H1 (cell line): ENCODE data around the gene OR4K14. TPM values are rescaled to one million over a fixed set of nuclear protein-coding genes. Genes with fewer than 3 reads are reported as not detected.

Experiments
- CTCF ChIA-PET: fragments of 300-600 bp; sonication (Branson Sonifier 250); formaldehyde crosslinking; loops from one replicate; lab custom pipeline; 2021; ENCODE audit not compliant: partially characterized antibody; lab: Charles Lee
- POLR2A ChIA-PET: fragments of 300-600 bp; sonication (Branson Sonifier 250); formaldehyde crosslinking; loops from one replicate; lab custom pipeline; 2021; ENCODE audit warnings: inconsistent platforms; ENCODE audit not compliant: partially characterized antibody; lab: Charles Lee
- DNase-seq, 2 experiments: peaks; one replicate each; pipeline versions ENCODE4 v3.0.0 to v3.0.0-alpha.2; 2010 to 2022; ENCODE audit warnings: low spot score in 2 of 2, low read depth in 1 of 2, mixed read lengths in 1 of 2
- FAIRE-seq: peaks from 2 replicates; lab custom pipeline; 2011; peaks lifted over from hg19 to GRCh38; lab: Jason Lieb, UNC
- H2AFZ ChIP-seq: 2 replicates; pipeline ENCODE4 v1.8.1; 2012; ENCODE audit warnings: low read length, inconsistent platforms
- H2AK5ac ChIP-seq: 2 replicates; pipeline ENCODE4 v1.6.1; 2013; ENCODE audit warnings: low read depth, low read length
- H2BK120ac ChIP-seq: replicated peaks from 2 replicates; pipeline ENCODE3; 2013; ENCODE audit warnings: low read depth, low read length, inconsistent platforms
- H2BK12ac ChIP-seq: 2 replicates; pipeline ENCODE4 v1.6.1; 2013; ENCODE audit warnings: low read depth, low read length
- H2BK15ac ChIP-seq: 2 replicates; pipeline ENCODE4 v1.6.1; 2013; ENCODE audit warnings: low read length
- H2BK20ac ChIP-seq: 2 replicates; pipeline ENCODE4 v1.6.1; 2013; ENCODE audit warnings: low read length
- H2BK5ac ChIP-seq: 2 replicates; pipeline ENCODE4 v1.6.1; 2013; ENCODE audit warnings: low read depth, low read length
- H3K14ac ChIP-seq: 2 replicates; pipeline ENCODE4 v1.6.1; 2013; ENCODE audit warnings: inconsistent platforms; ENCODE audit not compliant: insufficient read length
- H3K18ac ChIP-seq: 2 replicates; pipeline ENCODE4 v1.6.1; 2013; ENCODE audit warnings: low read length; ENCODE audit errors: extremely low read depth
- H3K23ac ChIP-seq: 2 replicates; pipeline ENCODE4 v1.6.1; 2013; ENCODE audit warnings: inconsistent platforms; ENCODE audit not compliant: insufficient read length
- H3K23me2 ChIP-seq: 2 replicates; pipeline ENCODE4 v1.6.1; 2013; ENCODE audit warnings: low read depth, low read length
- H3K27ac ChIP-seq: 2 replicates; pipeline ENCODE4 v1.6.1; 2011; ENCODE audit warnings: low read depth, low read length, inconsistent platforms
- H3K27me3 ChIP-seq, 4 experiments: replicated peaks in 1 of 4; 1 replicate in 1 of 4; 2 replicates in 3 of 4; pipeline versions ENCODE4 v1.6.1 to v1.8.1; 2011 to 2013; ENCODE audit warnings: low read length in 3 of 4, mild to moderate bottlenecking in 3 of 4, inconsistent platforms in 2 of 4, mixed read lengths in 2 of 4, moderate library complexity in 1 of 4; ENCODE audit not compliant: control insufficient read depth in 3 of 4, insufficient read depth in 3 of 4; ENCODE audit errors: extremely low read depth in 1 of 4
- H3K36me3 ChIP-seq, 4 experiments: 2 replicates each; pipeline versions ENCODE4 v1.6.1 to v1.8.1; 2011 to 2013; ENCODE audit warnings: mild to moderate bottlenecking in 4 of 4, low read length in 3 of 4, moderate library complexity in 2 of 4, control low read depth in 1 of 4, inconsistent platforms in 1 of 4; ENCODE audit not compliant: insufficient read depth in 4 of 4, control insufficient read depth in 2 of 4
- H3K4ac ChIP-seq: replicated peaks from 2 replicates; pipeline ENCODE3; 2013; ENCODE audit warnings: low read length, low read depth, mixed read lengths, inconsistent platforms; ENCODE audit not compliant: insufficient read length
- H3K4me1 ChIP-seq, 4 experiments: replicated peaks in 1 of 4; 1 replicate in 1 of 4; 2 replicates in 3 of 4; pipeline versions ENCODE4 v1.6.1 to v1.8.1; 2011 to 2013; ENCODE audit warnings: low read length in 3 of 4, inconsistent platforms in 2 of 4, mixed read lengths in 1 of 4; ENCODE audit not compliant: insufficient read depth in 4 of 4, control insufficient read depth in 3 of 4
- H3K4me2 ChIP-seq, 2 experiments: 2 replicates each; pipeline versions ENCODE4 v1.6.1 to v1.8.1; 2011 to 2013; ENCODE audit warnings: low read depth in 2 of 2, low read length in 2 of 2, control low read depth in 1 of 2, inconsistent platforms in 1 of 2, mild to moderate bottlenecking in 1 of 2; ENCODE audit not compliant: insufficient read depth in 1 of 2
- H3K4me3 ChIP-seq, 4 experiments: fragments of 200-600, 300-600 bp in 1 of 4; sonication (generic), shearing (Covaris generic), sonication (Bioruptor Twin) in 1 of 4; 2 replicates each; pipeline versions ENCODE4 v1.5.1 to v1.8.1; 2011 to 2016; ENCODE audit warnings: low read length in 4 of 4, low read depth in 3 of 4, control low read depth in 2 of 4, inconsistent platforms in 2 of 4, mild to moderate bottlenecking in 2 of 4, mixed read lengths in 1 of 4, moderate library complexity in 1 of 4; ENCODE audit not compliant: insufficient read depth in 2 of 4; ENCODE audit errors: extremely low read depth in 1 of 4
- H3K56ac ChIP-seq: replicated peaks from 2 replicates; pipeline ENCODE3; 2013; ENCODE audit warnings: low read depth, mild to moderate bottlenecking, mixed read lengths, low read length, inconsistent platforms; ENCODE audit not compliant: insufficient read length
- H3K79me1 ChIP-seq: 2 replicates; pipeline ENCODE4 v1.6.1; 2013; ENCODE audit warnings: low read depth, low read length, control low read depth
- H3K79me2 ChIP-seq, 2 experiments: 2 replicates each; pipeline versions ENCODE4 v1.6.1 to v1.8.1; 2012 to 2013; ENCODE audit warnings: low read length in 2 of 2, mild to moderate bottlenecking in 2 of 2, inconsistent platforms in 1 of 2; ENCODE audit not compliant: insufficient read depth in 2 of 2, control insufficient read depth in 1 of 2
- H3K9ac ChIP-seq, 4 experiments: replicated peaks in 1 of 4; 1 replicate in 1 of 4; 2 replicates in 3 of 4; pipeline versions ENCODE4 v1.6.1 to v1.8.1; 2011 to 2013; ENCODE audit warnings: low read depth in 3 of 4, low read length in 3 of 4, control low read depth in 2 of 4, mild to moderate bottlenecking in 2 of 4, moderate library complexity in 2 of 4, inconsistent platforms in 1 of 4; ENCODE audit errors: extremely low read depth in 1 of 4
- H3K9me3 ChIP-seq, 2 experiments: 2 replicates each; pipeline versions ENCODE4 v1.6.1 to v1.8.1; 2012 to 2013; ENCODE audit warnings: mild to moderate bottlenecking in 2 of 2, moderate library complexity in 2 of 2, control low read depth in 1 of 2, inconsistent platforms in 1 of 2, low read depth in 1 of 2, low read length in 1 of 2, mixed read lengths in 1 of 2; ENCODE audit not compliant: insufficient read depth in 2 of 2
- H4K20me1 ChIP-seq, 2 experiments: replicated peaks in 1 of 2; 2 replicates each; pipeline versions ENCODE3 to v1.8.1; 2011 to 2013; ENCODE audit warnings: inconsistent platforms in 2 of 2, low read length in 2 of 2, mild to moderate bottlenecking in 1 of 2; ENCODE audit not compliant: insufficient read depth in 2 of 2, control insufficient read depth in 1 of 2
- H4K5ac ChIP-seq: 2 replicates; pipeline ENCODE4 v1.6.1; 2013; ENCODE audit warnings: low read length, low read depth, mixed read lengths, inconsistent platforms; ENCODE audit not compliant: insufficient read length
- H4K8ac ChIP-seq: 2 replicates; pipeline ENCODE4 v1.8.0; 2013; ENCODE audit warnings: mild to moderate bottlenecking, moderate library complexity, low read length, inconsistent platforms; ENCODE audit not compliant: insufficient read depth; ENCODE audit errors: extremely low read depth
- H4K91ac ChIP-seq: replicated peaks from 2 replicates; pipeline ENCODE3; 2013; ENCODE audit warnings: low read length, mixed read lengths, inconsistent platforms; ENCODE audit not compliant: insufficient read length
- CBX8 ChIP-seq: fragments of 300-800, 300-1000 bp; sonication (generic); IDR thresholded peaks from 2 replicates; pipeline ENCODE4 v1.7.1; 2016; ENCODE audit warnings: low read depth, low read length, borderline replicate concordance
- GTF2F1 ChIP-seq: IDR thresholded peaks from 2 replicates; pipeline ENCODE4 v1.6.1; 2012; ENCODE audit warnings: low read depth, low read length, improper control_type of control experiment, borderline replicate concordance
- KDM1A ChIP-seq: fragments of 200-600, 300-600 bp; sonication (generic); IDR thresholded peaks from 2 replicates; pipeline ENCODE4 v1.7.1; 2016; ENCODE audit warnings: mild to moderate bottlenecking, low read length, borderline replicate concordance
- MAFK ChIP-seq: IDR thresholded peaks from 2 replicates; pipeline ENCODE4 v1.6.1; 2012; ENCODE audit warnings: low read depth, mild to moderate bottlenecking, improper control_type of control experiment, low read length
- RAD21 ChIP-seq, 2 experiments: IDR thresholded peaks in 1 of 2; conservative IDR thresholded peaks in 1 of 2; 2 replicates each; pipeline ENCODE4 v1.6.1; 2011; ENCODE audit warnings: low read depth in 2 of 2, low read length in 2 of 2, improper control_type of control experiment in 1 of 2, inconsistent platforms in 1 of 2, mild to moderate bottlenecking in 1 of 2, moderate library complexity in 1 of 2
- RFX5 ChIP-seq: IDR thresholded peaks from 2 replicates; pipeline ENCODE4 v1.6.1; 2011; ENCODE audit warnings: low read depth, low read length, improper control_type of control experiment, borderline replicate concordance
- SIN3A ChIP-seq, 2 experiments: IDR thresholded peaks in 1 of 2; conservative IDR thresholded peaks in 1 of 2; 2 replicates each; pipeline ENCODE4 v1.6.1; 2011 to 2012; ENCODE audit warnings: low read length in 2 of 2, improper control_type of control experiment in 1 of 2, low read depth in 1 of 2, mild to moderate bottlenecking in 1 of 2
- SP2 ChIP-seq: IDR thresholded peaks from 2 replicates; pipeline ENCODE4 v1.6.1; 2012; ENCODE audit warnings: mild to moderate bottlenecking, low read length, inconsistent platforms
- TEAD4 ChIP-seq: IDR thresholded peaks from 2 replicates; pipeline ENCODE4 v1.6.1; 2012; ENCODE audit warnings: low read depth, low read length, inconsistent platforms, mixed read lengths
- USF2 ChIP-seq: IDR thresholded peaks from 2 replicates; pipeline ENCODE4 v1.6.1; 2011; ENCODE audit warnings: low read length, improper control_type of control experiment
- YY1 ChIP-seq: IDR thresholded peaks from 2 replicates; pipeline ENCODE4 v1.6.1; 2011; ENCODE audit warnings: low read depth, mild to moderate bottlenecking, low read length
- ZNF274 ChIP-seq: IDR thresholded peaks from 2 replicates; pipeline ENCODE4 v1.7.0; 2012; ENCODE audit warnings: low read length, borderline replicate concordance; ENCODE audit errors: extremely low read depth
- polyA plus RNA-seq, 7 experiments: library from polyadenylated mRNA; depleted of rRNA in 3 of 7; stranded (reverse) in 5 of 7; unstranded in 2 of 7; fragments of >200 nt in 5 of 7; fragments of 200-250 nt in 2 of 7; gene quantifications; 1 replicate in 5 of 7; 2 replicates in 1 of 7; 4 replicates in 1 of 7; pipeline versions ENCODE4 v1.2.1 to v1.2.3, GENCODE V29; 2011 to 2013; ENCODE audit warnings: missing spikeins in 2 of 7, mixed read lengths in 2 of 7
- total RNA-seq: library from RNA; stranded (reverse); fragmentation: NEBNext Ultra II Directional; extraction: Animal tissue kit (Norgen Biotek cat#: 25700); gene quantifications from 2 replicates; pipeline ENCODE4 v1.2.1, GENCODE V29; 2021

Gene OR4K14
- total and polyA plus RNA-seq, 2 of the 8 experiments (the other 6 are each of a cell fraction or from before 2014, with no cell fraction given): not detected

DNA sequence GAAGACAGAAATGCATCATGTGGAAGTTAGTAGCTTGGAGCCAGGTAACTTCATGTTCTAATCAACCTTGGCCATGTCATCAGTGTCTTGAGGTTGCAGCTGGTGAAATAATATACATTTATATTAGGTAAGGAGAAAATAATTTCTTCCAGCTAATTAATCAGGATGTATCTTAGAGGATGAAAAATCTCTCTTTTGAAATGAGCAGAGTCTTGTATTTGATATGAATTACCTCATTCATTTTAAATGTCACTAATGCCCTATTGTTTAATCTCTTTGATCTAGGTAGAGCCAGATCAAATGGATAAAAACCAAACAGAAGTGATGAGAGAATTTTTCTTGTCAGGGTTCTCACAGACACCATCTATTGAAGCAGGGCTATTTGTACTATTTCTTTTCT lies 17.2 kb downstream of the OR4K14 start, which contains the start of gene OR4Q2:
OR4Q2 (plus strand) TSS at position 301 of the 400 bp plus-strand sequence.
- no peak within 1 kb of the TSS for H3K23ac ChIP-seq
- H3K27ac ChIP-seq: no peak within 1 kb of the TSS
- H3K9ac ChIP-seq: no peak within 1 kb of the TSS
- FAIRE-seq: no peak
- no peaks in the 10 kb centered on the region for H3K4me1 ChIP-seq
- H3K4me2 ChIP-seq: no peak within 1 kb of the TSS
- CTCF ChIA-PET: no interaction called here
- H2BK120ac ChIP-seq: no peak within 1 kb of the TSS
- H4K8ac ChIP-seq: no peak within 1 kb of the TSS
- no peak within 1 kb of the TSS for H2AFZ ChIP-seq
- H4K91ac ChIP-seq: no peak within 1 kb of the TSS
- H3K4ac ChIP-seq: no peak within 1 kb of the TSS
- no peak within 1 kb of the TSS for H3K56ac ChIP-seq
- no peaks in the 10 kb centered on the region for H3K79me1 ChIP-seq
- POLR2A ChIA-PET: no interaction called here
- no peak for DNase-seq
- H3K23me2 ChIP-seq: no peaks in the 10 kb centered on the region
- no peak within 1 kb of the TSS for H3K18ac ChIP-seq
- H3K79me2 ChIP-seq: no peaks in the 10 kb centered on the region
- H4K20me1 ChIP-seq: no peaks in the 10 kb centered on the region
- H3K9me3 ChIP-seq: peaks cover 24 to 35% of the 10 kb centered on the region in 2 experiments
- H4K5ac ChIP-seq: no peak within 1 kb of the TSS
- H3K36me3 ChIP-seq: no peaks in the 10 kb centered on the region; a peak in 1 of 8 replicates
- no peak within 1 kb of the TSS for H2BK15ac ChIP-seq
- no peak within 1 kb of the TSS for H2BK12ac ChIP-seq
- H3K14ac ChIP-seq: no peak within 1 kb of the TSS
- H3K4me3 ChIP-seq: no peak within 1 kb of the TSS
- H3K27me3 ChIP-seq: no peaks in the 10 kb centered on the region
- no peak within 1 kb of the TSS for H2BK20ac ChIP-seq
- H2BK5ac ChIP-seq: no peak within 1 kb of the TSS
- H2AK5ac ChIP-seq: no peak within 1 kb of the TSS
- TF ChIP-seq RFX5: no peak
- TF ChIP-seq RAD21 (IDR thresholded peaks at IDR 0.05 in 1 of 2, conservative IDR thresholded peaks at IDR 0.05 in 1 of 2; ENCODE audit: low read depth in 2 of 2, low read length in 2 of 2): no peak
- TF ChIP-seq CBX8: no peak
- TF ChIP-seq SP2: no peak
- TF ChIP-seq GTF2F1: no peak
- TF ChIP-seq TEAD4: no peak
- TF ChIP-seq ZNF274: no peak
- TF ChIP-seq KDM1A: no peak
- no peak for TF ChIP-seq YY1
- no peak for TF ChIP-seq SIN3A (conservative IDR thresholded peaks at IDR 0.05 in 1 of 2, IDR thresholded peaks at IDR 0.05 in 1 of 2; ENCODE audit: low read depth in 1 of 2, low read length in 2 of 2)
- no peak for TF ChIP-seq MAFK
- TF ChIP-seq USF2: no peak
